Testis (tissue), 3 donors: ENCODE measurements around the gene CNFN. TPM values are rescaled to one million over a fixed set of nuclear protein-coding genes. Genes with fewer than 3 reads are reported as not detected.

ENCODE experiments used
- DNase-seq: peaks from one replicate; pipeline ENCODE4 v3.0.0-alpha.2; 2019
- H3K27ac ChIP-seq, 2 donors: fragments of 200-600 bp; sonication (generic); one replicate each; pipeline ENCODE4 v1.5.1; 2019
- H3K27me3 ChIP-seq: fragments of 200-600 bp; sonication (generic); one replicate; pipeline ENCODE4 v1.5.1; 2019
- H3K36me3 ChIP-seq: fragments of 200-600 bp; sonication (generic); one replicate; pipeline ENCODE4 v1.5.1; 2017; ENCODE audit warnings: low read depth; ENCODE audit errors: missing control alignments
- H3K4me1 ChIP-seq: fragments of 200-600 bp; sonication (generic); one replicate; pipeline ENCODE4 v1.5.1; 2019
- H3K4me3 ChIP-seq, 2 donors: fragments of 200-600 bp; sonication (generic); one replicate each; pipeline ENCODE4 v1.5.1; 2017 to 2019
- H3K9me3 ChIP-seq: fragments of 200-600 bp; sonication (generic); one replicate; pipeline ENCODE4 v1.5.1; 2017
- POLR2A ChIP-seq: fragments of 450-650 bp; IDR thresholded peaks from one replicate; pipeline ENCODE4 v1.6.1; 2017; ENCODE audit warnings: antibody characterized with exemption, mild to moderate bottlenecking, moderate library complexity
- WGBS, 2 donors: methylation state at CpG; one replicate each; pipeline ENCODE4 v1.1.5; 2018; 5-methylcytosine and 5-hydroxymethylcytosine counted together
- intact Hi-C: fragments of 100-400 bp; cut with DNase I; formaldehyde crosslinking; loops from one replicate; pipeline ENCODE4 v1.15.1; 2023; ENCODE audit warnings: low total_unique reads
- polyA plus RNA-seq: library from polyadenylated mRNA; stranded (reverse); fragments of 350-450 nt; fragmentation: Illumina TruSeq; extraction: RNeasy Lipid Tissue Mini Kit (QIAGEN cat#74804); gene quantifications from one replicate; pipeline ENCODE4 v1.2.3, GENCODE V29; 2014; ENCODE audit warnings: low read depth, low replicate concordance; ENCODE audit not compliant: insufficient read depth
- total RNA-seq, 2 donors: library from RNA; depleted of rRNA; stranded (reverse); fragments of >200 nt; gene quantifications; one replicate each; pipeline ENCODE4 v1.2.3, GENCODE V29; 2016
- TF ChIP-seq, protein P1 (sequence below), 3 experiments: fragments of 450-650 bp in 2 of 3; fragments of 200-600 bp in 1 of 3; sonication (generic) in 1 of 3; IDR thresholded peaks; one replicate each; pipeline ENCODE4 v1.5.1; 2016 to 2019; ENCODE audit warnings: antibody characterized with exemption in 3 of 3, mild to moderate bottlenecking in 2 of 3, moderate library complexity in 1 of 3

The CNFN gene
- total and polyA plus RNA-seq, 3 donors from 2014 or later, result 1.9 to 5.0 (median 2.2) TPM

DNA sequence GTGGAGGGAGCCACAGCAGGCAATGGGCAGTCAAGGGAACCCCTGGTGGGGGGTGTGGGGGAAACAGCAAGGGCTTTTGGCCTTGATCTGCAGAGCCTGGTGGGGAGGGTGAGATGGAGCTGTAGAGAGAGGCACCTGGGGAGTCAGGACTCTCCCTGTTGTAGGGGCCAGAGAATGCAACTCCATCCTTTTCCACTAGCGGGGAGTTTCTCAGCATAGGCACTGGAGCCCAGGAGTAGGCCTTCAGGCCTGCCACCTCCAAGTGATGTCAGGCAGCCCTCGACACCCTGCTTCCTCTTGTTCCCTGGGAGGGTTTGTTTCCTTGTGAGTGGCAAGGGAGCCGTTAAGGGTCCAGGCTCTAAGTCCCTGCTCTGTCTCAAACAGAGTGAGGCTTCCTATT lies 39.7 kb downstream of the CNFN start:
- DNase-seq, result no peak
- no peaks in the 10 kb centered on the region for H3K27me3 ChIP-seq
- no peak overlapping the region for H3K27ac ChIP-seq
- no peaks in the 10 kb centered on the region for H3K4me1 ChIP-seq
- no peak overlapping the region for H3K4me3 ChIP-seq
- TF ChIP-seq, protein P1, sequence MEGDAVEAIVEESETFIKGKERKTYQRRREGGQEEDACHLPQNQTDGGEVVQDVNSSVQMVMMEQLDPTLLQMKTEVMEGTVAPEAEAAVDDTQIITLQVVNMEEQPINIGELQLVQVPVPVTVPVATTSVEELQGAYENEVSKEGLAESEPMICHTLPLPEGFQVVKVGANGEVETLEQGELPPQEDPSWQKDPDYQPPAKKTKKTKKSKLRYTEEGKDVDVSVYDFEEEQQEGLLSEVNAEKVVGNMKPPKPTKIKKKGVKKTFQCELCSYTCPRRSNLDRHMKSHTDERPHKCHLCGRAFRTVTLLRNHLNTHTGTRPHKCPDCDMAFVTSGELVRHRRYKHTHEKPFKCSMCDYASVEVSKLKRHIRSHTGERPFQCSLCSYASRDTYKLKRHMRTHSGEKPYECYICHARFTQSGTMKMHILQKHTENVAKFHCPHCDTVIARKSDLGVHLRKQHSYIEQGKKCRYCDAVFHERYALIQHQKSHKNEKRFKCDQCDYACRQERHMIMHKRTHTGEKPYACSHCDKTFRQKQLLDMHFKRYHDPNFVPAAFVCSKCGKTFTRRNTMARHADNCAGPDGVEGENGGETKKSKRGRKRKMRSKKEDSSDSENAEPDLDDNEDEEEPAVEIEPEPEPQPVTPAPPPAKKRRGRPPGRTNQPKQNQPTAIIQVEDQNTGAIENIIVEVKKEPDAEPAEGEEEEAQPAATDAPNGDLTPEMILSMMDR (IDR thresholded peaks at IDR 0.05), result no peak
- no peak for TF ChIP-seq POLR2A
- WGBS, 2 donors, result 94 to 96% methylated on average over 2 to 3 of the region's 3 CpGs
- intact Hi-C loops, result no loop called here
- no peaks in the 10 kb centered on the region for H3K9me3 ChIP-seq
- H3K36me3 ChIP-seq, result no peaks in the 10 kb centered on the region

DNA sequence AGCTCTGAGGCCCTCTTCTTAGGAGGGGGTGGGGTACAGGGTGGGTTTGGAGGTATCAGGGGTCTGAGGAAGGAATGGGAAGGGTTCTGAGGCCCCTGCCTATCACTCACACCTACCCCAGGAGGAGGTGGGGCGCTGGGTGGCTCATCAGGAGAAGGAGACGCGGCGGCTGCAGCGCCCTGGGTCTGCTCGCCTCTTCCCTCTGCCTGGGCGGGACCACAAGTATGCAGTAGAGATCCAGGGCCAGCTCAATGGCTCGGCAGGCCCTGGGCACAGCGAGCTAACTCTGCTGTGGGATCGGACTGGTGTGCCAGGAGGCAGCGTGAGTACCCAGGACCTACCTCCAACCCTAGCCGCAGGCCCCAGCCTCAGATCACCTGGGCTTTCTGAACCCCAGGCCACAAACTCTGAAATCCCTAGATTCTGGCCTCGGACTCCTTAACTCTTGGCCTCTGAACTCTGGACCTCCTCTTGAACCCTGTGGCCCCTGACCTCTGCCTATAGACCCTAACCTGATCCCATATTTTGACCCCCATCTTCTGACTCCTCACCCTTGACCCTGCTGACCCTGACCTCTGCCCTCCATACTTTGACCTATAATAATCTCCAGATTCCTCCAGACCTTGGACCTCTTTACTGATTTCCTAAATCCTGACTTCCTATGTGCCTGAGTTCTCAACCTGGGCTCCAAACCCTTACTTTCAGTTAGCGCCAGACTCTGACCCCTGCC lies 40.6 kb downstream of the CNFN start:
- 94 to 95% methylated on average over 14 of the region's 14 CpGs for WGBS, 2 donors
- Histone ChIP-seq H3K9me3 (no peaks in the 10 kb centered on the region), H3K27me3 (no peaks in the 10 kb centered on the region), H3K27ac (no peak overlapping the region), H3K4me3 (no peak overlapping the region), H3K36me3 (no peaks in the 10 kb centered on the region), H3K4me1 (no peaks in the 10 kb centered on the region)
- no peak for DNase-seq
- intact Hi-C loops, result no loop called here
- TF ChIP-seq, protein P1 (IDR thresholded peaks at IDR 0.05), result no peak
- TF ChIP-seq POLR2A, result no peak

DNA sequence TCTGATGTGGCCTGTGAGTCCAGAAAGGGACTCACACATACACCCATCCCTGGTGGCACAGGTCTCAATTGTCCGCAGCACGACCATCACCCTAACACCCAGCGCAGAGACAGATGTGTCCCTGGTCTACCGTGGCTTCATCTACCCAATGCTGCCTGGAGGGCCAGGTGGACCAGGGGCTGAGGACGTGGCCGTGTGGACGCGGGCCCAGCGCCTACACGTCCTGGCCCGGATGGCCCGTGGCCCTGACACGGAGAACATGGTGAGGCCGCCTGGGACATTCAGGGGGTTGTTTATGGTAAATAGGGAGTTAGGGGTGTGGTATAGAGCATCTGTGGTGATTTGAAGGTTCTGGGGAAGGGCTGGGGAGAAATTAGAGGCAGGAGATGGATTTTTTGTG lies 41.9 kb downstream of the CNFN start:
- H3K9me3 ChIP-seq, result no peaks in the 10 kb centered on the region
- no peaks in the 10 kb centered on the region for H3K36me3 ChIP-seq
- 89 to 96% methylated on average over 6 to 14 of the region's 14 CpGs for WGBS, 2 donors
- no peak overlapping the region for H3K27ac ChIP-seq
- no peaks in the 10 kb centered on the region for H3K4me1 ChIP-seq
- H3K27me3 ChIP-seq, result no peaks in the 10 kb centered on the region
- DNase-seq, result no peak
- intact Hi-C loops, result no loop called here
- H3K4me3 ChIP-seq, result no peak overlapping the region
- no peak for TF ChIP-seq POLR2A

DNA sequence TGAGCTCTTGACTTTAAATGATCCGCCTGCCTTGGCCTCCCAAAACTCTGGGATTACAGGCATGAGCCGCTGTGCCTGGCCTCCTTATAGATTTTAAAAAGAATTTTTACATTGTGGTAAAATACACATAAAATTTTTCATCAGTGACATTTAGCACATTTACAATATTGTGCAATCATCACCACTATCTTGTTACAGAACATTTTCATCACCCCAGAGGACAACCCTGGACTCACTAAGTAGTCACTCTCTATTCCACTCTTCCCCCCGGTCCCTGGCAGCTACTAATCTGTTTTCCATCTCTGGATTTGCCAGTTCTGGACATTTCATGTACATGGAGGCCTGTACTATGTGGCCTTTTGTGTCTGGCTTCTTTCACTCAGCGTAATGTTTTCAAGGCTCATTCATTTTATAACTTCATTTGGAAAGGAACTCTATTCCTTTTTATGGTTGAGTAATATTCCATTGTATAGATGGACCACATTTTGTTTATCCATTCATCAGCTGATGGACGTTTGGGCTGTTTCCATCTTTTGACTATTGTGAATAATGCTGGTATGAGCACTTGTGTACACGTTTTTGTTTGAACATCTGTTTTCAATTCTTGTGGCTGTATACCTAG lies 44.8 kb downstream of the CNFN start:
- DNase-seq, result no peak
- Histone ChIP-seq H3K36me3 (no peaks in the 10 kb centered on the region), H3K4me3 (no peak overlapping the region)

DNA sequence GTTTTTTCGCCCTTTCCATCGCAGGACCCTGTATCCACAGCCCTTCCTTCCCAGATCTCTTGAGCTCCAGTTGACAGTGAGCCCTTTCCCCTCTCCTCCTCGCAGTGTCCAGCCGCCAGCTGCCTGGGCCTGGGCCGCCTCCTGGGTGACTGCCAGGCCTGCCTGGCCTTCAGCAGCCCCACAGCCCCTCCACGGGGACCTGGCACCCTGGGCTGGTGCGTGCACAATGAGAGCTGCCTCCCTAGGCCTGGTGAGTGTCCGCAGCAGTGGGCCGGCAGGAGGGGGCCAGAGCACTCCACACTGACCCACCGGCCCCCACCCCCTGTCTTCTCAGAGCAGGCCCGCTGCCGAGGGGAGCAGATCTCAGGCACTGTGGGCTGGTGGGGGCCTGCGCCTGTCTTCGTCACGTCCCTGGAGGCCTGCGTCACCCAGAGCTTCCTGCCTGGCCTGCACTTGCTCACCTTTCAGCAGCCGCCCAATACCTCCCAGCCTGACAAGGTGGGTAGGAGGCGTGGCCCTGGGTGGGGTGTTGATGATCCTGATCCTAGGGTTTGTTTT lies 45.7 kb downstream of the CNFN start:
- no peak overlapping the region for H3K4me3 ChIP-seq
- no peaks in the 10 kb centered on the region for H3K4me1 ChIP-seq
- 83 to 98% methylated on average over 11 to 18 of the region's 18 CpGs for WGBS, 2 donors
- intact Hi-C loops, result no loop called here
- no peaks in the 10 kb centered on the region for H3K9me3 ChIP-seq
- H3K36me3 ChIP-seq, result no peaks in the 10 kb centered on the region
- no peaks in the 10 kb centered on the region for H3K27me3 ChIP-seq
- no peak overlapping the region for H3K27ac ChIP-seq
- TF ChIP-seq POLR2A, result no peak
- TF ChIP-seq, protein P1 (IDR thresholded peaks at IDR 0.05), result no peak
- DNase-seq, result no peak

More for the DNA sequence above, 44.8 kb downstream of the CNFN start:
- Histone ChIP-seq H3K4me1 (no peaks in the 10 kb centered on the region), H3K27ac (no peak overlapping the region), H3K9me3 (no peaks in the 10 kb centered on the region), H3K27me3 (no peaks in the 10 kb centered on the region)
- WGBS, 2 donors, result 86 to 92% methylated on average over 6 of the region's 6 CpGs
- intact Hi-C loops, result no loop called here
- no peak for TF ChIP-seq POLR2A
- TF ChIP-seq, protein P1 (IDR thresholded peaks at IDR 0.05), result no peak
